Colonic mucosa (tissue), 4 donors: Measurements from ENCODE around the gene NVL. TPM values are rescaled to one million over a fixed set of nuclear protein-coding genes. Genes with fewer than 3 reads are reported as not detected.
A peak's percentile ranks its signal among the peaks of the same experiment; 100 is the strongest.

Source experiments
- DNase-seq: peaks from one replicate; pipeline ENCODE4 v3.0.0-alpha.2; 2020
- H3K27ac ChIP-seq: fragments of 200-600 bp; one replicate; pipeline ENCODE4 v1.8.0; 2021
- H3K27me3 ChIP-seq: fragments of 200-600 bp; one replicate; pipeline ENCODE4 v1.8.0; 2021
- H3K36me3 ChIP-seq: fragments of 200-600 bp; one replicate; pipeline ENCODE4 v1.8.0; 2021
- H3K4me1 ChIP-seq: fragments of 200-600 bp; one replicate; pipeline ENCODE4 v1.8.0; 2021; ENCODE audit warnings: mild to moderate bottlenecking
- H3K4me3 ChIP-seq: fragments of 200-600 bp; one replicate; pipeline ENCODE4 v1.8.0; 2021
- H3K9ac ChIP-seq, 2 donors: one replicate each; pipeline ENCODE4 v1.7.0; 2013; ENCODE audit warnings: control low read depth in 2 of 2, low read depth in 2 of 2, low read length in 2 of 2
- H3K9me3 ChIP-seq: fragments of 200-600 bp; one replicate; pipeline ENCODE4 v1.8.0; 2021
- CTCF ChIP-seq: fragments of 200-600 bp; IDR thresholded peaks from one replicate; pipeline ENCODE4 v1.8.0; 2022; ENCODE audit warnings: antibody characterized with exemption, mild to moderate bottlenecking
- intact Hi-C: fragments of 100-400 bp; cut with DNase I; formaldehyde crosslinking; loops from one replicate; pipeline ENCODE4 v1.14.1; 2022
- total RNA-seq, 2 donors: library from RNA; stranded (reverse); fragmentation: NEBNext Ultra II Directional in 1 of 2; extraction: Animal tissue kit (Norgen Biotek cat#: 25700) in 1 of 2; gene quantifications; one replicate each; pipeline ENCODE4 v1.2.1, GENCODE V29; 2021
- donor health status: healthy.
- donor health status: DM: no; HTN: no; CAD: no.
- donor health status: DM: no; HTN: no; CAD: no.

NVL gene
- total RNA-seq, 2 donors from 2014 or later, result 39.4 to 51.5 TPM

- no peak for TF ChIP-seq CTCF
Measured at GRCh38 chr1:224273641-224274040, 56.3 kb downstream of the NVL start.

GRCh38 chr1:224271106-224271505 lies 58.9 kb downstream of the NVL start:
- no peak for DNase-seq
- H3K4me1 ChIP-seq, result no peaks in the 10 kb centered on the region
- no peak for TF ChIP-seq CTCF
- no peak overlapping the region for H3K27ac ChIP-seq
- no peaks in the 10 kb centered on the region for H3K36me3 ChIP-seq
- intact Hi-C loops, result no loop called here
- no peaks in the 10 kb centered on the region for H3K27me3 ChIP-seq
- H3K4me3 ChIP-seq, result no peak overlapping the region
- no peaks in the 10 kb centered on the region for H3K9me3 ChIP-seq
- H3K9ac ChIP-seq, result no peak overlapping the region

More at GRCh38 chr1:224273641-224274040, 56.3 kb downstream of the NVL start:
- no peaks in the 10 kb centered on the region for H3K36me3 ChIP-seq
- H3K9ac ChIP-seq, result peak overlapping the region in 1 of 2 donors; percentile 43
- H3K9me3 ChIP-seq, result no peaks in the 10 kb centered on the region
- H3K27me3 ChIP-seq, result no peaks in the 10 kb centered on the region
- no peak overlapping the region for H3K4me3 ChIP-seq
- intact Hi-C loops, result no loop called here
- peak; percentile 52 for DNase-seq
- no peaks in the 10 kb centered on the region for H3K4me1 ChIP-seq
- H3K27ac ChIP-seq, result peak overlapping the region; percentile 71

GRCh38 chr1:224267925-224268324 lies 62.0 kb downstream of the NVL start:
- H3K4me3 ChIP-seq, result no peak overlapping the region
- no peak for TF ChIP-seq CTCF
- H3K4me1 ChIP-seq, result no peaks in the 10 kb centered on the region
- no peaks in the 10 kb centered on the region for H3K36me3 ChIP-seq
- no peaks in the 10 kb centered on the region for H3K27me3 ChIP-seq
- no peak overlapping the region for H3K9ac ChIP-seq
- H3K9me3 ChIP-seq, result no peaks in the 10 kb centered on the region
- no peak overlapping the region for H3K27ac ChIP-seq
- intact Hi-C loops, result no loop called here
- DNase-seq, result no peak

DNA sequence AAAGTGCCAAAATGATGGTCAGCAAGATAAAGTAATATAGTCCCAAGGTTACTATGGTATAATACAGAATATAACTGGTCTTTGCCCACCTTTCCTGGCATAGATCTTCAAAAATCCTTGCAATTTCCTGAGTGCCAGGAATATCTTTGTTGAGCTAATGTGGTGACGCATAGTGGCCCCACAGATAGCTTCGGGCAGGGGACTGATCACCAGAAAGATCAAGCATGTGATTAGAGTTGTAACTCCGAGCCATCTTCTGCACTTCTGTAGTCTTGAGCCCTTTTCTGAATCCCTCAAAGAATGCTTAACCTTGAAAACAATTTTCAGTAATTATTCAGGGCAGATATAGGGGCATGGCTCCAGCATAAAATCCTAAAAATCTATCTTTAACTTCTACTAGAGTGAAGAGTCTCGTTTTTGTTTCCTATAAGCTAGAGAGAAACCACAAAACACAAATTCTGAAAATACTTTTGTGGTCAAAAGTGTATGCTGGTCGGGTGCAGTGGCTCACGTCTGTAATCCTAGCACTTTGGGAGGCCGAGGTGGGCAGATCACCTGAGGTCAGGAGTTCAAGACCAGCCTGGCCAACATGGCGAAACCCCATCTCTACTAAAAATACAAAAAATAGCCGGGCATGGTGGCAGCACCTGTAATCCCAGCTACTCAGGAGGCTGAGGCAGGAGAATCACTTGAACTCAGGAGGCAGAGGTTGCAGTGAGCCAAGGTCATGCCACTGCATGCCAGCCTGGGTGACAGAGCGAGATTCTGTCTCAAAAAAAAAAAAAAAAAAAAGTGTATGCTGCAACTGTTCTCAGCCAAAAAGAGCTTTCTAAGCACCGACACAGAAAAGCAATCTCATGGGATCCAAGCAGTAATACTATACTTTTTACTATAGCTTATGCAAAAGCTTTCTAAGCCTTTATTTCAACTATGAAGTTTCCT lies 62.8 kb downstream of the NVL start:
- no peak overlapping the region for H3K27ac ChIP-seq
- no peaks in the 10 kb centered on the region for H3K4me1 ChIP-seq
- no peak for DNase-seq
- intact Hi-C loops, result no loop called here
- no peak for TF ChIP-seq CTCF
- H3K9ac ChIP-seq, result no peak overlapping the region
- H3K9me3 ChIP-seq, result no peaks in the 10 kb centered on the region
- no peak overlapping the region for H3K4me3 ChIP-seq
- no peaks in the 10 kb centered on the region for H3K27me3 ChIP-seq
- H3K36me3 ChIP-seq, result no peaks in the 10 kb centered on the region

DNA sequence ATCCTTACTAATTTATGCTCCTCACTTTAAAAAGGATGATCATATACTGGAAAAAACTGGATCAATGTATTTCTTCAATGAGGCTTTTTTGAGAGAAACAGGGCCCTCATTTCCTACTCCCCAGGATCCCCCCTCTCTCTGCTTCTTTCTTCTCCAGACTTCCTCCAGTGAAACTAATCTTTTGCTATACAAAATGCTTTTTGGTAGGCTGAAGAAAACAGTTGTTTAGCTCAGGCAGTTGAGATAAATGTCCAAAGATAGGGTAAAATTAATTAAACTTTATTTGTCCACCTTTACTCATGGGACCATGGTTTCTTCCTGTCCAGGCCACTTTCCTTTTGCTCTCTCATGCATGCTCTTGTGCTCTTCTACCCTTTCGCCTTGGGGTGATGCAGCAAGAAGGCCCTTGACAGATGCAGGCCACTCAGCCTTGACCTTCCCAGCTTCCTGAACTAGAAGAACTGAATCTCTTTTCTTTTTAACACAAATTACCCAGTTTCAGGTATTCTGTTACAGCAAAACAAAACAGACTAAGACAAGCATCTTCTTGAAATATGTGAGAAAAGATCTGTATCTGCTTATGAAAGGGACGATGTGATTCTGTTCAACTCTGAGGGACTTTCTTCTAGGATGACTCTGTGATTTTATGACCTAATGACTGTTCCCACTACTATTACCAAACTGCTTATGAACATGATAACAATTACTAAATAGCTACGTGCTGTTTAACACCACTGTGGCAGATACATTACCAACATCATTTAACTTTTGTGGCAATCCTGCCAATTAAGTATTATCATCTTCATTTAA lies 63.7 kb downstream of the NVL start:
- no peak for TF ChIP-seq CTCF
- Histone ChIP-seq H3K27me3 (no peaks in the 10 kb centered on the region), H3K27ac (no peak overlapping the region), H3K9me3 (no peaks in the 10 kb centered on the region), H3K36me3 (no peaks in the 10 kb centered on the region), H3K4me3 (no peak overlapping the region), H3K9ac (no peak overlapping the region), H3K4me1 (no peaks in the 10 kb centered on the region)
- no peak for DNase-seq
- intact Hi-C loops, result no loop called here
